Fibroblast of skin of scalp (primary cell): ENCODE measurements around the gene NDUFB3. TPM values are rescaled to one million over a fixed set of nuclear protein-coding genes. Genes with fewer than 3 reads are reported as not detected.
"Not testable (repeated sequence)": the region's sequence is repeated elsewhere in the genome, so short reads cannot be mapped to it uniquely, and the experiment has no call there.

Source experiments
- DNase-seq: peaks from one replicate; pipeline ENCODE4 v3.0.0-alpha.2; 2013
- polyA plus RNA-seq, 2 experiments: library from polyadenylated mRNA; unstranded; fragments of 120-200 nt; gene quantifications; one replicate each; pipeline ENCODE4 v1.2.1, GENCODE V29; 2013; ENCODE audit not compliant: insufficient read length in 2 of 2

The NDUFB3 gene
- 78.3 TPM for polyA plus RNA-seq (2013, experiment 1 of 2; ENCODE audit: insufficient read length)
- 72.0 TPM for polyA plus RNA-seq (2013, experiment 2 of 2; ENCODE audit: insufficient read length)

- DNase-seq = peak; percentile 93
Measured at GRCh38 chr2:201071479-201072200, at the start of gene NDUFB3, which contains the start of gene HYCC2. NDUFB3 (plus strand) TSS chr2:201072001; CDS start chr2:201078883, 6,882 bp downstream. HYCC2 (minus strand) TSS chr2:201071671; CDS start chr2:201024009, 47,662 bp downstream.

DNA sequence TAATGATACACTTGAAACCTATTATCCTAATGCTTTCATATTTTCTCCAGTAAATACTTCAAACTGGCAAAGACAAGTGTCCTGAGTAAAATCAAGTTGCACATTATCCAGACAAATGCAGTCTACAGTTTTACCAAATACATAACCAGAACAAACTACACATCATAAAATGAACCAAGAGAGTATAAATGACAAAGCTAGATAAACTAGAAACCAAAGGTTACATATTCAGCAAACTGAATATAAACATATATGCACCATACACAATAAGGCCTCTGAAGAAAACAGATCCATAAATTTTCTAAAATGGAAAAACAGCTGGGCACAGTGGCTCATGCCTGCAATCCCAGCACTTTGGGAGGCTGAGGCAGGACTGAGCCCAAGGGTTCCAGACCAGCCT lies 47.3 kb upstream of the NDUFB3 start:
- DNase-seq = no peak

DNA sequence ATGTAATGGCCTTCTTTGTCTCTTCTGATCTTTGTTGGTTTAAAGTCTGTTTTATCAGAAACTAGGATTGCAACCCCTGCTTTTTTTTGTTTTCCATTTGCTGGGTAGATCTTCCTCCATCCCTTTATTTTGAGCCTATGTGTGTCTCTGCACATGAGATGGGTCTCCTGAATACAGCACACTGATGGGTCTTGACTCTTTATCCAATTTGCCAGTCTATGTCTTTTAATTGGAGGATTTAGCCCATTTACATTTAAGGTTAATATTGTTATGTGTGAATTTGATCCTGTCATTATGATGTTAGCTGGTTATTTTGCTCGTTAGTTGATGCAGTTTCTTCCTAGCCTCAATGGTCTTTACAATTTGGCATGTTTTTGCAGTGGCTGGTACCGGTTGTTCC lies 37.4 kb upstream of the NDUFB3 start:
- not testable (repeated sequence) for DNase-seq

DNA sequence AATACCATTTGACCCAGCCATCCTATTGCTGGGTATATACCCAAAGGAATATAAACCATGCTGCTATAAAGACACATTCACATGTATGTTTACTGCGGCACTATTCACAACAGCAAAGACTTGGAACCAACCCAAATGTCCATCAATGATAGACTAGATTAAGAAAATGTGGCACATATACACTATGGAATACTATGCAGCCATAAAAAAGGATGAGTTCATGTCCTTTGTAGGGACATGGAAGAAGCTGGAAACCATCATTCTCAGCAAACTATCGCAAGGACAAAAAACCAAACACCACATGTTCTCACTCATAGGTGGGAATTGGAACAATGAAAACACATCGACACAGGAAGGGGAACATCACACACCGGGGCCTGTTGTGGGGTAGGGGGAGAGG lies 33.4 kb upstream of the NDUFB3 start:
- not testable (repeated sequence) for DNase-seq

DNA sequence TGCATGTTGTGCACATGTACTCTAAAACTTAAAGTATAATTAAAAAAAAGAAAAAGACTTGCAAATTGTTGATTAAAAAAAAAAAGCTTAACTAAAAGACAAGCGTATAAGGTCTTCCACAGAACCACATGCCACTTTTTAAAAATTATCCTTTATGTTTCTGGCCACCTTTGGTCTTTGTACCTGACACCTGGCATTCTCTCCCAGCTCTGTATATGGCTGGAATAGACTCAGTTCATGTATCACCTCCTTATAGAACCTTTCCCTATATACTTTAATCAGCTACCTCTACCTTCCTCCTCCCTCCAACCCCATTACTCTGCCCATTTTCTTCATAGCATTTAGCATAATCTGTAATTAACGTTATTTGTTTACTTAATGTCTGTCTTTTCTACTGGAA lies 32.9 kb upstream of the NDUFB3 start:
- no peak for DNase-seq

- DNase-seq = no peak
Measured at GRCh38 chr2:201040867-201041628, 30.8 kb upstream of the NDUFB3 start.

DNA sequence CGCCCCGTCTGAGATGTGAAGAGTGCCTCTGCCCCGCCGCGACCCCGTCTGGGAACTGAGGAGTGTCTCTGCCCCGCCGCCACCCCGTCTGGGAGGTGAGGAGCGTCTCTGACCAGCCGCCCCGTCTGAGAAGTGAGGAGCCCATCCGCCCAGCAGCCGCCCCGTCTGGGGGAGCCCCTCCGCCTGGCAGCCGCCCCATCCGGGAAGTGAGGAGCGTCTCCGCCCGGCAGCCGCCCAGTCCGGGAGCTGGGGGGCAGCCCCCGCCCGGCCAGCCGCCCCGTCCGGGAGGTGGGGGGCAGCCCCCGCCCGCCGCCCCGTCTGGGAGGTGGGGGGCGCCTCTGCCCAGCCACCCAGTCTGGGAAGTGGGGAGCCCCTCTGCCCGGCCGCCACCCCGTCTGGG lies 29.4 kb upstream of the NDUFB3 start:
- DNase-seq = not testable (repeated sequence)

DNA sequence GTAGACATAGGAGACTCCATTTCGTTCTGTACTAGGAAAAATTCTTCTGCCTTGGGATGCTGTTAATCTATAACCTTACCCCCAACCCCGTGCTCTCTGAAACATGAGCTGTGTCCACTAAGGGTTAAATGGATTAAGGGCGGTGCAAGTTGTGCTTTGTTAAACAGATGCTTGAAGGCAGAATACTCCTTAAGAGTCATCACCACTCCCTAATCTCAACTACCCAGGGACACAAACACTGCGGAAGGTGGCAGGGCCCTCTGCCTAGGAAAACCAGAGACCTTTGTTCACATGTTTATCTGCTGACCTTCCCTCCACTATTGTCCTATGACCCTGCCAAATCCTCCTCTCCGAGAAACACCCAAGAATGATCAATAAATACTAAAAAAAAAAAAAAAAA lies 28.8 kb upstream of the NDUFB3 start:
- DNase-seq = not testable (repeated sequence)

DNA sequence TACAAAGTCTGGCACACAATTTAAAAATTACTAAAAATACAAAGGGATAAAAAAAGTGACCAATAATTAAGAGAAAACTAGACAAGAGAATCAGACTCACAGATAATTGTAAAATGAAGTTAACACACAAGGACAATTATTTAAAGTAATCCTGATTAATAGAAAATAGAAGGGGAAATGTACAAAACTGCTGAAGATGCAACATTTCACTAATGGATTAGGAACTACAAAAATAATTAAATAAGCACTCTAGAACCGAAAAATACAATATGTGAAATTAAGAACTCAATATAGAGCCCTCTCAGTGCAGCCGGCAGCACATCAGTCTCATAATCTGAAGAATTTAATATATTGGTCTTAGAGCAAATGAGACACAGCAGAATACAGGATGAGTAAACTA lies 24.9 kb upstream of the NDUFB3 start:
- no peak for DNase-seq

DNA sequence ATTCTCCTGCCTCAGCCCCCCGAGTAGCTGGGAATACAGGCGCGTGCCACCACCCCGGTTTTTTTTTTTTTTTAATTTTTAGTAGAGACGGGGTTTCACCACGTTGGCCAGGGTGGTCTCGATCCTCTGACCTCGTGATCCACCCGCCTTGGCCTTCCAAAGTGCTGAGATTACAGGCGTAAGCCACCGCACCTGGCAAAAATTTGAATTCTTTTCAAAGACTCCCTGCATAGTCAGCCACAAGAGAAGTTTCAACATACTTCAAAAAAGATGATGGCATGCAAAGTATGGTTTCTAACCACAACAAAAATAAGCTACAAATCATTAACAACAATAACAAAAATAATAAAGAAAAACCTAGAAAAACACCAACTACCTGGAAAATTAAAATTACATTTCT lies 22.3 kb upstream of the NDUFB3 start:
- no peak for DNase-seq

DNA sequence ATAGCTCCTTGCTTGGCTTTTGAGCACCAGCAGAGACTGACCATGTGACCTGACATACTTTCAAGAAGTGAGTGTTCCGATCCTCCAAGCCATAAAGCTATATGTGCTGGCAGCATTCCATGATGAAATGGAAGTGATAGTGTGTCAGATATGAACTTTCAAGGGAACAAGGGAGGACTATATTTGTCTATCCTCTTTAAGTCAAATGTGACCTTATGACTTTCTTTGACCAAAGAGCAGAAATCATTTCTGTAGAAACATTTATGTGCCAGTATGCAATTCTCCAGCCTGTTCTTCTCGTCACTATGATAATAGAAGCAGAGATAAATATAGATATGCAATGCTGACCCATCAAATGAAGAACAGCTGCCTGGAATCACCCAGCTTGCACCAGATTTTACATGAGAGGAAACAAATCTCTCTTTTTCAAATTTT lies 14.7 kb upstream of the NDUFB3 start:
- DNase-seq = peak; percentile 12

GRCh38 chr2:201057715-201058248 lies 14.0 kb upstream of the NDUFB3 start:
- no peak for DNase-seq

- no peak for DNase-seq
Measured at GRCh38 chr2:201058914-201059313, 12.9 kb upstream of the NDUFB3 start.

DNA sequence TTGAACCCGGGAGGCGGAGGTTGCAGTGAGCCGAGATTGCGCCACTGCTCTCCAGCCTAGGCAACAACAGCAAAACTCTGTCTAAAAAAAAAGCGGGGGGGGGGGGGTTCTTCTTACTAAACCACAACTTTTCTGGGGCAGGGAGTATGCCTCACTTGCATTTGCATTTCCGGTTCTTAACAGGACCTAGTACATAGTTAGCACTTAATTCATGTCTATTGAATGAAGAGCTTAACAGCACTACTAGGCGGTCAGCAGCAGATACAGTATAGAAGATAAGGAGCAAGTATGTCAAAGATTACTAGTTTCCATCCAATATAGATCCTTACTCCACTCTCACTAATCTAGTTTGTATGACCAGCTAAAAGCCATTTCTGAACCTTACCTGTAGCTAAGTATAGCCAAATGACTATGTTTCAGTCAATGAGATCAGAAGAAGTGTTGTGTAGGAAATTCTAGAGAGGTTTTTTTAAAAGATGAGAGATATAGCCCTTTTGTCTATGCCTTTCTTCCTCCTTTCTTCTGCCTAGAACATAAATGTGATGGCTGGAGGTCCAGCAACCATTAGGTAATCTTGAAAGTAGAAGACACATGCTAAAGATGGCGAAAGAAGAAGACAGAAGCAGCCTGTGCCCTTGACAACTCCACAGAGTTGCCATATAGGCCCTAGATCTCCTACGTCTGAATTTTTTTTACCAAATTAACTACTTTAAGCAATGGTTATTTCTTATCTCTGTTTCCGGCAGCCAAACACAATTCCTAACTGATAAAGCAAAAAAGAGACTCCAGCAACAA lies 11.6 kb upstream of the NDUFB3 start:
- DNase-seq = no peak

- DNase-seq = not testable (repeated sequence)
Measured at GRCh38 chr2:201063516-201063915, 8.3 kb upstream of the NDUFB3 start.

GRCh38 chr2:201064797-201065329 lies 6.9 kb upstream of the NDUFB3 start:
- DNase-seq = no peak

- DNase-seq = no peak
Measured at GRCh38 chr2:201070948-201071478, 788 bp upstream of the NDUFB3 start.

GRCh38 chr2:201072201-201072530 lies 365 bp downstream of the NDUFB3 start:
- DNase-seq = no peak

DNA sequence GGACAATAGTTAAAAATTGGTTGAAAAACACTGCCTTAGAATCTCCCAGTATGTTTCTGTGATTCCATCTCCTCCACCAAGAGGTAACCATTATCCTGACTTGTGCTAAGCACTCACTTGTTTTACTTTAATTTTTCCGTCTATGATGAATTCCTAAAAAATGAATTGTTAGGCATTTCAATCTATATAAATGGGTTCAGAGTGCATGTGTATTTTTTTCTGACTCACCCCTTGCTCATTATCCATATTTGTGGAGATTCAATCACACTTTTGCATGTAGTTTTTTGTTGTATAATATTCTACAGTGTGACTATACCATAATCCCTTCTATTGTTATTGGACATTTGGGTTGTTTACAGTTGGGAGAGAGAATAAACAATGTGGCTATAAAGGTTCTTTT lies 1.3 kb downstream of the NDUFB3 start:
- no peak for DNase-seq

DNA sequence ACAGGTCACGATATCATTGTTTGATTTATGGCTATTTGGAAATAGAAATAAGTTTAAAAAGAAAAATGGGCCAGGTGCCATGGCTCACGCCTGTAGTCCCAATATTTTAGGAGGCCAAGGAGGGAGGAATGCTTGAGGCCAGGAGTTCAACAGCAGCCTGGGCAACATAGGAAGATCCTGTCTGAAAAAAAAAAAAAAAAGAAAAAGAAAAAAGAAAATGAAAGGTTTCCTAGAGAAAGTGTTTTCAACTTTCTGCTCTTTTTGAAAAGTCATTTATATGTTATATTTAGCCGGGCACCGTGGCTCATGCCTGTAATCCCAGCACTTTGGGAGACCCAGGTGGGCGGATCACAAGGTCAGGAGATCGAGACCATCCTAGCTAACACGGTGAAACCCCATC lies 3.2 kb downstream of the NDUFB3 start:
- DNase-seq = no peak

- DNase-seq = no peak
Measured at GRCh38 chr2:201084863-201085262, 13.1 kb downstream of the NDUFB3 start.

DNA sequence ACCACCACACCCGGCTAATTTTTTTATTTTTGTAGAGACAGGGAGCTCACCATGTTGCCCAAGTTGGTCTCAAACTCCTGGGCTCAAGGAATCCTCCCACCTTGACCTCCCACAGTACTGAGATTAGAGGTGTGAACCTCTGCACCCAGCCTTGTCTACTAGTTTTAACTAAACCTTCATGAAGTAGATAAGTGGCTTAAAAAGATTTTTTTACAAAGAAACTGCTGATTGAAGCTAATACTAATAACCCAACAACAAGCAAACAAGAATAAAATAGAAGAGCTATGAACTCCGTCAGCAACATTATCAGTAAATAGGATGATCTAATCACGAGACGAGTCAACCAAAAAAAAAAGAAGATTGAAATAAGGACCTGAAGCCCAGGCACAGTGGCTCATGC lies 18.8 kb downstream of the NDUFB3 start:
- DNase-seq = no peak
